ENCODE measurements around the gene PRADC1. TPM values are rescaled to one million over a fixed set of nuclear protein-coding genes. Genes with fewer than 3 reads are reported as not detected.

PRADC1 gene
- total and polyA plus RNA-seq, 2 donors (not counting 1 experiment from before 2014, with no cell fraction given), result 11.7 to 12.3 TPM

- no peak overlapping the region for H2AFZ ChIP-seq (ENCODE audit: low read length)
- H3K27ac ChIP-seq (ENCODE audit: insufficient read depth, low read length), result no peak overlapping the region
- TF ChIP-seq CTCF (conservative IDR thresholded peaks at IDR 0.05 in 1 of 2, IDR thresholded peaks at IDR 0.05 in 1 of 2; ENCODE audit: low read depth in 1 of 2, low read length in 2 of 2) (no peak), EZH2 (IDR thresholded peaks at IDR 0.05; ENCODE audit: low read length, missing control alignments) (no peak)
- peaks cover 4% of the 10 kb centered on the region for H3K27me3 ChIP-seq (ENCODE audit: control insufficient read depth, insufficient read depth, low read length)
- DNase-seq (ENCODE audit: low read depth in 2 of 2), result no peak
- H3K4me1 ChIP-seq (ENCODE audit: control insufficient read depth, extremely low read depth, insufficient read depth, low read length), result no peaks in the 10 kb centered on the region
- no peaks in the 10 kb centered on the region for H3K36me3 ChIP-seq (ENCODE audit: control insufficient read depth, insufficient read depth, low read length)
- no peak overlapping the region for H3K4me2 ChIP-seq (ENCODE audit: extremely low read depth, insufficient read depth, low read length)
- H3K9me3 ChIP-seq (ENCODE audit: control insufficient read depth, insufficient read depth, low read depth, low read length), result no peaks in the 10 kb centered on the region
- H3K79me2 ChIP-seq (ENCODE audit: control insufficient read depth, insufficient read depth, low read length), result no peaks in the 10 kb centered on the region
- no peaks in the 10 kb centered on the region for H4K20me1 ChIP-seq (ENCODE audit: control insufficient read depth, extremely low read depth, insufficient read depth, low read length)
- H3K9ac ChIP-seq (ENCODE audit: insufficient read depth, low read length), result no peak overlapping the region
- no peak overlapping the region for H3K4me3 ChIP-seq (replicated peaks in 1 of 4; ENCODE audit: control extremely low read depth in 1 of 4, insufficient read depth in 1 of 4, low read depth in 3 of 4, low read length in 4 of 4)
Observed at GRCh38 chr2:73262108-73262651, 29.1 kb upstream of the PRADC1 start.

- no peaks in the 10 kb centered on the region for H3K36me3 ChIP-seq (ENCODE audit: control insufficient read depth, insufficient read depth, low read length)
- no peaks in the 10 kb centered on the region for H3K79me2 ChIP-seq (ENCODE audit: control insufficient read depth, insufficient read depth, low read length)
- no peaks in the 10 kb centered on the region for H3K4me1 ChIP-seq (ENCODE audit: control insufficient read depth, extremely low read depth, insufficient read depth, low read length)
- no peaks in the 10 kb centered on the region for H3K9me3 ChIP-seq (ENCODE audit: control insufficient read depth, insufficient read depth, low read depth, low read length)
- DNase-seq (ENCODE audit: low read depth in 2 of 2), result peak; percentile 34 to 36
- H3K4me2 ChIP-seq (ENCODE audit: extremely low read depth, insufficient read depth, low read length), result no peak overlapping the region
- H2AFZ ChIP-seq (ENCODE audit: low read length), result no peak overlapping the region
- no peak for TF ChIP-seq EZH2 (IDR thresholded peaks at IDR 0.05; ENCODE audit: low read length, missing control alignments)
- peak; percentile 35 to 45 for TF ChIP-seq CTCF (conservative IDR thresholded peaks at IDR 0.05 in 1 of 2, IDR thresholded peaks at IDR 0.05 in 1 of 2; ENCODE audit: low read depth in 1 of 2, low read length in 2 of 2)
- no peak overlapping the region for H3K27ac ChIP-seq (ENCODE audit: insufficient read depth, low read length)
- H3K9ac ChIP-seq (ENCODE audit: insufficient read depth, low read length), result no peak overlapping the region
- no peak overlapping the region for H3K4me3 ChIP-seq (replicated peaks in 1 of 4; ENCODE audit: control extremely low read depth in 1 of 4, insufficient read depth in 1 of 4, low read depth in 3 of 4, low read length in 4 of 4)
- no peaks in the 10 kb centered on the region for H3K27me3 ChIP-seq (ENCODE audit: control insufficient read depth, insufficient read depth, low read length)
- H4K20me1 ChIP-seq (ENCODE audit: control insufficient read depth, extremely low read depth, insufficient read depth, low read length), result no peaks in the 10 kb centered on the region
Observed at GRCh38 chr2:73260338-73260984, 27.4 kb upstream of the PRADC1 start.

- Histone ChIP-seq H3K27me3 (ENCODE audit: control insufficient read depth, insufficient read depth, low read length) (no peaks in the 10 kb centered on the region), H3K4me2 (ENCODE audit: extremely low read depth, insufficient read depth, low read length) (no peak overlapping the region), H3K4me1 (ENCODE audit: control insufficient read depth, extremely low read depth, insufficient read depth, low read length) (no peaks in the 10 kb centered on the region), H3K27ac (ENCODE audit: insufficient read depth, low read length) (no peak overlapping the region), H2AFZ (ENCODE audit: low read length) (no peak overlapping the region), H3K9me3 (ENCODE audit: control insufficient read depth, insufficient read depth, low read depth, low read length) (no peaks in the 10 kb centered on the region), H3K4me3 (replicated peaks in 1 of 4; ENCODE audit: control extremely low read depth in 1 of 4, insufficient read depth in 1 of 4, low read depth in 3 of 4, low read length in 4 of 4) (no peak overlapping the region), H3K79me2 (ENCODE audit: control insufficient read depth, insufficient read depth, low read length) (no peaks in the 10 kb centered on the region), H4K20me1 (ENCODE audit: control insufficient read depth, extremely low read depth, insufficient read depth, low read length) (no peaks in the 10 kb centered on the region), H3K9ac (ENCODE audit: insufficient read depth, low read length) (no peak overlapping the region), H3K36me3 (ENCODE audit: control insufficient read depth, insufficient read depth, low read length) (no peaks in the 10 kb centered on the region)
- DNase-seq (ENCODE audit: low read depth in 2 of 2), result no peak
- no peak for TF ChIP-seq CTCF (conservative IDR thresholded peaks at IDR 0.05 in 1 of 2, IDR thresholded peaks at IDR 0.05 in 1 of 2; ENCODE audit: low read depth in 1 of 2, low read length in 2 of 2)
- no peak for TF ChIP-seq EZH2 (IDR thresholded peaks at IDR 0.05; ENCODE audit: low read length, missing control alignments)
Observed at GRCh38 chr2:73259704-73260337, 26.8 kb upstream of the PRADC1 start.

Measured in fibroblast of lung (primary cell).